ENCODE data around the gene FSHR.

The FSHR gene

GRCh38 chr2:49162151-49162550, 7.8 kb upstream of the FSHR start:
- no peak for TF ChIP-seq EZH2phosphoT487 (IDR thresholded peaks at IDR 0.05; ENCODE audit: low read length)
- no peak for TF ChIP-seq CTCF (IDR thresholded peaks at IDR 0.05; ENCODE audit: low read length)
- TF ChIP-seq EZH2 (optimal IDR thresholded peaks at IDR 0.05; ENCODE audit: low read depth, low read length), result no peak
- H3K9me2 ChIP-seq (replicated peaks; ENCODE audit: insufficient read depth, low read length), result no peaks in the 10 kb centered on the region
- no peak overlapping the region for H2AFZ ChIP-seq (ENCODE audit: low read length)
- no peaks in the 10 kb centered on the region for H3K79me2 ChIP-seq (ENCODE audit: low read length)
- no peaks in the 10 kb centered on the region for H3F3A ChIP-seq (ENCODE audit: insufficient read depth, low read length)
- no peak overlapping the region for H3K9ac ChIP-seq (ENCODE audit: low read length)
- H3K27me3 ChIP-seq (replicated peaks; ENCODE audit: insufficient read depth, low read length), result no peaks in the 10 kb centered on the region
- H3K27ac ChIP-seq (ENCODE audit: low read length), result no peak overlapping the region
- no peaks in the 10 kb centered on the region for H3K4me1 ChIP-seq (ENCODE audit: low read length)
- no peaks in the 10 kb centered on the region for H3K36me3 ChIP-seq (replicated peaks; ENCODE audit: insufficient read depth, low read length)
- H3K4me3 ChIP-seq (ENCODE audit: low read length), result no peak overlapping the region
- no peak overlapping the region for H3K4me2 ChIP-seq (ENCODE audit: low read depth, low read length)
- no peaks in the 10 kb centered on the region for H4K20me1 ChIP-seq (ENCODE audit: insufficient read depth, low read length)
- no peak for DNase-seq
- no peaks in the 10 kb centered on the region for H3K9me3 ChIP-seq (replicated peaks; ENCODE audit: insufficient read depth, low read length)

- H4K20me1 ChIP-seq (ENCODE audit: insufficient read depth, low read length), result no peaks in the 10 kb centered on the region
Observed at GRCh38 chr2:49154891-49155290, 576 bp upstream of the FSHR start.

GRCh38 chr2:49153252-49153651, 1.1 kb downstream of the FSHR start:
- no peaks in the 10 kb centered on the region for H3K9me2 ChIP-seq (replicated peaks; ENCODE audit: insufficient read depth, low read length)
- H3K9ac ChIP-seq (ENCODE audit: low read length), result no peak overlapping the region
- no peak overlapping the region for H3K4me3 ChIP-seq (ENCODE audit: low read length)
- TF ChIP-seq EZH2 (optimal IDR thresholded peaks at IDR 0.05; ENCODE audit: low read depth, low read length), result no peak
- no peak for TF ChIP-seq EZH2phosphoT487 (IDR thresholded peaks at IDR 0.05; ENCODE audit: low read length)
- TF ChIP-seq CTCF (IDR thresholded peaks at IDR 0.05; ENCODE audit: low read length), result no peak
- no peaks in the 10 kb centered on the region for H3F3A ChIP-seq (ENCODE audit: insufficient read depth, low read length)
- H3K4me1 ChIP-seq (ENCODE audit: low read length), result no peaks in the 10 kb centered on the region
- H3K79me2 ChIP-seq (ENCODE audit: low read length), result no peaks in the 10 kb centered on the region
- H3K9me3 ChIP-seq (replicated peaks; ENCODE audit: insufficient read depth, low read length), result no peaks in the 10 kb centered on the region
- H2AFZ ChIP-seq (ENCODE audit: low read length), result no peak overlapping the region
- no peak overlapping the region for H3K4me2 ChIP-seq (ENCODE audit: low read depth, low read length)
- H3K27me3 ChIP-seq (replicated peaks; ENCODE audit: insufficient read depth, low read length), result no peaks in the 10 kb centered on the region
- no peak overlapping the region for H3K27ac ChIP-seq (ENCODE audit: low read length)
- no peaks in the 10 kb centered on the region for H3K36me3 ChIP-seq (replicated peaks; ENCODE audit: insufficient read depth, low read length)
- no peak for DNase-seq
- H4K20me1 ChIP-seq (ENCODE audit: insufficient read depth, low read length), result no peaks in the 10 kb centered on the region

More at GRCh38 chr2:49154891-49155290, 576 bp upstream of the FSHR start:
- Histone ChIP-seq H3K4me2 (ENCODE audit: low read depth, low read length) (no peak overlapping the region), H3K36me3 (replicated peaks; ENCODE audit: insufficient read depth, low read length) (no peaks in the 10 kb centered on the region), H3K9ac (ENCODE audit: low read length) (no peak overlapping the region), H2AFZ (ENCODE audit: low read length) (no peak overlapping the region), H3K4me3 (ENCODE audit: low read length) (no peak overlapping the region), H3K27me3 (replicated peaks; ENCODE audit: insufficient read depth, low read length) (no peaks in the 10 kb centered on the region), H3K79me2 (ENCODE audit: low read length) (no peaks in the 10 kb centered on the region), H3K4me1 (ENCODE audit: low read length) (no peaks in the 10 kb centered on the region), H3K9me3 (replicated peaks; ENCODE audit: insufficient read depth, low read length) (no peaks in the 10 kb centered on the region), H3F3A (ENCODE audit: insufficient read depth, low read length) (no peaks in the 10 kb centered on the region), H3K9me2 (replicated peaks; ENCODE audit: insufficient read depth, low read length) (no peaks in the 10 kb centered on the region), H3K27ac (ENCODE audit: low read length) (no peak overlapping the region)
- TF ChIP-seq CTCF (IDR thresholded peaks at IDR 0.05; ENCODE audit: low read length), result no peak
- TF ChIP-seq EZH2phosphoT487 (IDR thresholded peaks at IDR 0.05; ENCODE audit: low read length), result no peak
- no peak for TF ChIP-seq EZH2 (optimal IDR thresholded peaks at IDR 0.05; ENCODE audit: low read depth, low read length)
- no peak for DNase-seq

All from MM.1S (cell line).